GM23338 (cell line): ENCODE results near the gene UTP11. TPM values are rescaled to one million over a fixed set of nuclear protein-coding genes. Genes with fewer than 3 reads are reported as not detected.

Source experiments
- ATAC-seq: fragments of 200-7000 bp; cut with Tn5 transposase; 3 replicates; pipeline ENCODE4 v1.9.1; 2020
- DNase-seq: peaks from one replicate; pipeline ENCODE4 v3.0.0-alpha.2; 2015; ENCODE audit warnings: low spot score
- H2AFZ ChIP-seq: fragments of 200-600 bp; sonication (generic); 2 replicates; pipeline ENCODE4 v1.8.0; 2016; ENCODE audit warnings: antibody characterized with exemption, mild to moderate bottlenecking, moderate library complexity
- H3F3A ChIP-seq: fragments of 200-600 bp; sonication (generic); replicated peaks from 2 replicates; pipeline ENCODE4 v1.8.0; 2017; ENCODE audit warnings: antibody characterized with exemption, mixed run types, low read depth
- H3K27ac ChIP-seq: fragments of 200-600 bp; sonication (generic); 2 replicates; pipeline ENCODE4 v1.6.1; 2016; ENCODE audit warnings: low read depth
- H3K27me3 ChIP-seq: fragments of 200-600 bp; sonication (generic); 2 replicates; pipeline ENCODE4 v1.8.0; 2016; ENCODE audit warnings: mild to moderate bottlenecking, mixed run types, moderate library complexity; ENCODE audit not compliant: insufficient read depth
- H3K36me3 ChIP-seq: fragments of 200-600 bp; sonication (generic); 2 replicates; pipeline ENCODE4 v1.8.0; 2016; ENCODE audit warnings: mild to moderate bottlenecking; ENCODE audit not compliant: insufficient read depth
- H3K4me1 ChIP-seq: fragments of 200-600 bp; sonication (generic); 2 replicates; pipeline ENCODE4 v1.8.0; 2016; ENCODE audit warnings: mild to moderate bottlenecking, moderate library complexity; ENCODE audit not compliant: insufficient read depth
- H3K4me2 ChIP-seq: fragments of 200-600 bp; sonication (generic); 2 replicates; pipeline ENCODE4 v1.7.1; 2017; ENCODE audit warnings: mixed run types
- H3K4me3 ChIP-seq: fragments of 200-600 bp; sonication (generic); 2 replicates; pipeline ENCODE4 v1.6.1; 2016; ENCODE audit warnings: mixed run types
- H3K79me2 ChIP-seq: fragments of 200-600 bp; sonication (generic); replicated peaks from 2 replicates; pipeline ENCODE4 v1.8.0; 2017; ENCODE audit warnings: mild to moderate bottlenecking; ENCODE audit not compliant: insufficient read depth
- H3K9me2 ChIP-seq: fragments of 200-600 bp; sonication (generic); 2 replicates; pipeline ENCODE4 v1.8.0; 2017; ENCODE audit not compliant: insufficient read depth
- H4K20me1 ChIP-seq: fragments of 200-600 bp; sonication (generic); replicated peaks from 2 replicates; pipeline ENCODE4 v1.8.0; 2017; ENCODE audit warnings: mild to moderate bottlenecking; ENCODE audit not compliant: insufficient read depth
- H3K27ac Mint-ChIP-seq: 2 replicates; pipeline ENCODE4 v1.8.0; 2020; ENCODE audit warnings: inconsistent platforms, mild to moderate bottlenecking, moderate library complexity, mixed read lengths
- H3K27me3 Mint-ChIP-seq: 3 replicates; pipeline ENCODE4 v1.8.0; 2022; ENCODE audit warnings: low read depth, mild to moderate bottlenecking, moderate library complexity, mixed read lengths, inconsistent platforms; ENCODE audit not compliant: insufficient read depth, poor library complexity
- H3K36me3 Mint-ChIP-seq: 3 replicates; pipeline ENCODE4 v1.8.0; 2021; ENCODE audit warnings: low read depth, mild to moderate bottlenecking, inconsistent platforms, moderate library complexity, mixed read lengths
- H3K4me1 Mint-ChIP-seq: 3 replicates; pipeline ENCODE4 v1.8.0; 2020; ENCODE audit warnings: mild to moderate bottlenecking, inconsistent platforms, mixed read lengths
- H3K4me3 Mint-ChIP-seq: 3 replicates; pipeline ENCODE4 v1.8.0; 2021; ENCODE audit warnings: moderate library complexity, mild to moderate bottlenecking, inconsistent platforms, mixed read lengths
- H3K9me3 Mint-ChIP-seq: 3 replicates; pipeline ENCODE4 v1.8.0; 2020; ENCODE audit warnings: moderate library complexity, mild to moderate bottlenecking, inconsistent platforms, mixed read lengths
- EZH2phosphoT487 ChIP-seq: fragments of 200-600 bp; sonication (generic); IDR thresholded peaks from one replicate; pipeline ENCODE4 v1.8.1; 2018; ENCODE audit warnings: antibody characterized with exemption; ENCODE audit not compliant: unreplicated experiment
- POLR2AphosphoS5 ChIP-seq: IDR thresholded peaks from 2 replicates; pipeline ENCODE4 v1.6.1; 2016; ENCODE audit warnings: antibody characterized with exemption, low read depth
- STAT1 ChIP-seq: IDR thresholded peaks from one replicate; pipeline ENCODE4 v1.6.1; 2016; ENCODE audit warnings: antibody characterized with exemption; ENCODE audit not compliant: unreplicated experiment
- ZNF114 ChIP-seq: fragments of 250-450 bp; sonication (Bioruptor Pico); IDR thresholded peaks from 2 replicates; pipeline ENCODE4 v1.5.0; 2020; ENCODE audit warnings: mild to moderate bottlenecking, moderate library complexity
- polyA plus RNA-seq: library from polyadenylated mRNA; unstranded; fragments of >200 nt; fragmentation: Nextera tagmentation; extraction: Ambion mirVana; gene quantifications from 2 replicates; pipeline ENCODE4 v1.2.1, GENCODE V29; 2016
- total RNA-seq: library from RNA; depleted of rRNA; stranded (reverse); fragments of >200 nt; shearing (Covaris generic); gene quantifications from 2 replicates; pipeline ENCODE4 v1.2.3, GENCODE V29; 2014
- TF ChIP-seq, protein P1 (sequence below): IDR thresholded peaks from 2 replicates; pipeline ENCODE4 v1.6.1; 2016; ENCODE audit warnings: antibody characterized with exemption
- TF ChIP-seq, protein P2 (sequence below): IDR thresholded peaks from one replicate; pipeline ENCODE4 v1.6.1; 2018; ENCODE audit warnings: antibody characterized with exemption; ENCODE audit not compliant: unreplicated experiment
- TF ChIP-seq, protein P3 (sequence below), 2 experiments: fragments of 200-600 bp in 1 of 2; sonication (generic) in 1 of 2; conservative IDR thresholded peaks; 2 replicates each; pipeline versions ENCODE4 v1.5.1 to v1.6.1; 2016 to 2017; ENCODE audit warnings: antibody characterized with exemption in 2 of 2, low read depth in 2 of 2, mild to moderate bottlenecking in 2 of 2, moderate library complexity in 1 of 2

The UTP11 gene
- total and polyA plus RNA-seq, 2 experiments from 2014 or later, result 67.8 to 105 TPM

DNA sequence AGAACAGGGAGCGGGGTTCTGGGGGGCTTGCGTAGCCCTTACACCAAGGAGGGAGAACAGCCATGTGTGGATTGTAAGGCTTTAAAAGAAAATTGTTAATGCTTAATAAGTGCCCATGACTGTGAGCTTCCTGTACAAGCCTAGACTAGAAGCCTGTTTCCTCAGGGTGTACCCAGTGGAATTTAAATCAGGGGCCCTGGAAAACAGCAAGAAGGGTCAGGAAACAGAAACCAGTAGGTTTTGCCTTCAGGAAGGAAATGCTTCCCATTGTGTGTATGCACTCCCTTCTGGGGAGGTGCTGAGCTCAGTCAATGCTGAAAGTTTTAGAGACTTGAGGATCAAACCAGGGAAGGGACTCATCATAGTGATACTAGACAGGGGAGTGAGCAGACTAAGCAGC lies 12.7 kb downstream of the UTP11 start:
- peaks cover 5% of the 10 kb centered on the region; the same call in 1 of the 2 replicates for H4K20me1 ChIP-seq
- no peak for ATAC-seq
- H3K27ac Mint-ChIP-seq, result no peak overlapping the region
- no peak overlapping the region for H3K4me3 ChIP-seq
- H3F3A ChIP-seq, result peaks cover 36% of the 10 kb centered on the region
- TF ChIP-seq STAT1 (no peak), ZNF114 (CRISPR knock-in tag) (no peak)
- TF ChIP-seq, protein P1, sequence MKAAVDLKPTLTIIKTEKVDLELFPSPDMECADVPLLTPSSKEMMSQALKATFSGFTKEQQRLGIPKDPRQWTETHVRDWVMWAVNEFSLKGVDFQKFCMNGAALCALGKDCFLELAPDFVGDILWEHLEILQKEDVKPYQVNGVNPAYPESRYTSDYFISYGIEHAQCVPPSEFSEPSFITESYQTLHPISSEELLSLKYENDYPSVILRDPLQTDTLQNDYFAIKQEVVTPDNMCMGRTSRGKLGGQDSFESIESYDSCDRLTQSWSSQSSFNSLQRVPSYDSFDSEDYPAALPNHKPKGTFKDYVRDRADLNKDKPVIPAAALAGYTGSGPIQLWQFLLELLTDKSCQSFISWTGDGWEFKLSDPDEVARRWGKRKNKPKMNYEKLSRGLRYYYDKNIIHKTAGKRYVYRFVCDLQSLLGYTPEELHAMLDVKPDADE, result no peak
- TF ChIP-seq, protein P2, sequence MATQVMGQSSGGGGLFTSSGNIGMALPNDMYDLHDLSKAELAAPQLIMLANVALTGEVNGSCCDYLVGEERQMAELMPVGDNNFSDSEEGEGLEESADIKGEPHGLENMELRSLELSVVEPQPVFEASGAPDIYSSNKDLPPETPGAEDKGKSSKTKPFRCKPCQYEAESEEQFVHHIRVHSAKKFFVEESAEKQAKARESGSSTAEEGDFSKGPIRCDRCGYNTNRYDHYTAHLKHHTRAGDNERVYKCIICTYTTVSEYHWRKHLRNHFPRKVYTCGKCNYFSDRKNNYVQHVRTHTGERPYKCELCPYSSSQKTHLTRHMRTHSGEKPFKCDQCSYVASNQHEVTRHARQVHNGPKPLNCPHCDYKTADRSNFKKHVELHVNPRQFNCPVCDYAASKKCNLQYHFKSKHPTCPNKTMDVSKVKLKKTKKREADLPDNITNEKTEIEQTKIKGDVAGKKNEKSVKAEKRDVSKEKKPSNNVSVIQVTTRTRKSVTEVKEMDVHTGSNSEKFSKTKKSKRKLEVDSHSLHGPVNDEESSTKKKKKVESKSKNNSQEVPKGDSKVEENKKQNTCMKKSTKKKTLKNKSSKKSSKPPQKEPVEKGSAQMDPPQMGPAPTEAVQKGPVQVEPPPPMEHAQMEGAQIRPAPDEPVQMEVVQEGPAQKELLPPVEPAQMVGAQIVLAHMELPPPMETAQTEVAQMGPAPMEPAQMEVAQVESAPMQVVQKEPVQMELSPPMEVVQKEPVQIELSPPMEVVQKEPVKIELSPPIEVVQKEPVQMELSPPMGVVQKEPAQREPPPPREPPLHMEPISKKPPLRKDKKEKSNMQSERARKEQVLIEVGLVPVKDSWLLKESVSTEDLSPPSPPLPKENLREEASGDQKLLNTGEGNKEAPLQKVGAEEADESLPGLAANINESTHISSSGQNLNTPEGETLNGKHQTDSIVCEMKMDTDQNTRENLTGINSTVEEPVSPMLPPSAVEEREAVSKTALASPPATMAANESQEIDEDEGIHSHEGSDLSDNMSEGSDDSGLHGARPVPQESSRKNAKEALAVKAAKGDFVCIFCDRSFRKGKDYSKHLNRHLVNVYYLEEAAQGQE, result no peak
- H3K9me3 Mint-ChIP-seq, result no peaks in the 10 kb centered on the region; the same call in 2 of the 3 replicates
- peaks cover 47% of the 10 kb centered on the region for H3K36me3 ChIP-seq
- H3K79me2 ChIP-seq, result peaks cover 7% of the 10 kb centered on the region
- H3K27me3 Mint-ChIP-seq, result peaks cover 7% of the 10 kb centered on the region
- peaks cover 41% of the 10 kb centered on the region for H3K4me1 Mint-ChIP-seq
- peaks cover 54% of the 10 kb centered on the region for H3K36me3 Mint-ChIP-seq
- H3K4me2 ChIP-seq, result no peak overlapping the region
- H3K4me3 Mint-ChIP-seq, result no peak overlapping the region
- no peaks in the 10 kb centered on the region for H3K9me2 ChIP-seq
- no peak overlapping the region for H2AFZ ChIP-seq
- no peak overlapping the region for H3K27ac ChIP-seq
- no peak for DNase-seq
- peaks cover 27% of the 10 kb centered on the region for H3K4me1 ChIP-seq
- no peaks in the 10 kb centered on the region for H3K27me3 ChIP-seq

DNA sequence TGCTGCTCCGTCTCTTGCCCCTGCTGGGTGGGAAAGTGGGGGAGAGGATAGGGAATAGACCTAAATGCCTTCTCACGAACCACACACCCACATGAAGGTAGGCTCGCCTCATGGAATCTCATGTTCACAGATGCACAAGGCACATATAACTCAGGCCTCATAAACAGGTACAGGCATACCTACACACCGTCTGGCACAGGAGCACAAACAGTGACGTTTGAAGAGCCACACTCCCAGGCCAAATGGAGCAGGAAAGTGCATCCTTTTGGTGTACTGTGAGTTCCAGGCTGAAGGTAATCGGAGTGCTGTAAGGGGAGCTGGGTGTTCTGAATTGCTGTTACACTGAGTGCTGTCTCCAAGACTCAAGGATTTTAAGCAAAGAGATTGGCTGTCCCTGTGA lies 13.1 kb downstream of the UTP11 start:
- Histone ChIP-seq H3K4me3 (no peak overlapping the region), H4K20me1 (peaks cover 5% of the 10 kb centered on the region; the same call in 1 of the 2 replicates), H3K27ac (no peak overlapping the region; the same call in 1 of the 2 replicates), H3K4me1 (peaks cover 32% of the 10 kb centered on the region), H3K9me2 (no peaks in the 10 kb centered on the region), H3K79me2 (peaks cover 4% of the 10 kb centered on the region), H2AFZ (no peak overlapping the region), H3K36me3 (peaks cover 42% of the 10 kb centered on the region), H3F3A (peaks cover 36% of the 10 kb centered on the region), H3K4me2 (no peak overlapping the region), H3K27me3 (no peaks in the 10 kb centered on the region)
- Mint-ChIP-seq H3K4me1 (peaks cover 46% of the 10 kb centered on the region), H3K27me3 (peaks cover 11% of the 10 kb centered on the region), H3K9me3 (no peaks in the 10 kb centered on the region; the same call in 2 of the 3 replicates), H3K4me3 (no peak overlapping the region), H3K36me3 (peaks cover 50% of the 10 kb centered on the region), H3K27ac (peak overlapping the region; percentile 76; the same call in 1 of the 2 replicates)
- ATAC-seq, result no peak
- DNase-seq, result no peak
- TF ChIP-seq POLR2AphosphoS5 (no peak), STAT1 (no peak), EZH2phosphoT487 (no peak)
- TF ChIP-seq, protein P3, sequence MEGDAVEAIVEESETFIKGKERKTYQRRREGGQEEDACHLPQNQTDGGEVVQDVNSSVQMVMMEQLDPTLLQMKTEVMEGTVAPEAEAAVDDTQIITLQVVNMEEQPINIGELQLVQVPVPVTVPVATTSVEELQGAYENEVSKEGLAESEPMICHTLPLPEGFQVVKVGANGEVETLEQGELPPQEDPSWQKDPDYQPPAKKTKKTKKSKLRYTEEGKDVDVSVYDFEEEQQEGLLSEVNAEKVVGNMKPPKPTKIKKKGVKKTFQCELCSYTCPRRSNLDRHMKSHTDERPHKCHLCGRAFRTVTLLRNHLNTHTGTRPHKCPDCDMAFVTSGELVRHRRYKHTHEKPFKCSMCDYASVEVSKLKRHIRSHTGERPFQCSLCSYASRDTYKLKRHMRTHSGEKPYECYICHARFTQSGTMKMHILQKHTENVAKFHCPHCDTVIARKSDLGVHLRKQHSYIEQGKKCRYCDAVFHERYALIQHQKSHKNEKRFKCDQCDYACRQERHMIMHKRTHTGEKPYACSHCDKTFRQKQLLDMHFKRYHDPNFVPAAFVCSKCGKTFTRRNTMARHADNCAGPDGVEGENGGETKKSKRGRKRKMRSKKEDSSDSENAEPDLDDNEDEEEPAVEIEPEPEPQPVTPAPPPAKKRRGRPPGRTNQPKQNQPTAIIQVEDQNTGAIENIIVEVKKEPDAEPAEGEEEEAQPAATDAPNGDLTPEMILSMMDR (conservative IDR thresholded peaks at IDR 0.05; ENCODE audit: low read depth in 2 of 2), result no peak
- TF ChIP-seq, protein P2, result no peak
